HG03159 (cell line): ENCODE data around the gene TMTC2.

Experiments
- ATAC-seq: cut with Tn5 transposase; IDR thresholded peaks from one replicate; pipeline ENCODE4 v1.9.1; 2021; ENCODE audit warnings: mild to moderate bottlenecking, moderate library complexity; ENCODE audit not compliant: unreplicated experiment

Gene TMTC2

DNA sequence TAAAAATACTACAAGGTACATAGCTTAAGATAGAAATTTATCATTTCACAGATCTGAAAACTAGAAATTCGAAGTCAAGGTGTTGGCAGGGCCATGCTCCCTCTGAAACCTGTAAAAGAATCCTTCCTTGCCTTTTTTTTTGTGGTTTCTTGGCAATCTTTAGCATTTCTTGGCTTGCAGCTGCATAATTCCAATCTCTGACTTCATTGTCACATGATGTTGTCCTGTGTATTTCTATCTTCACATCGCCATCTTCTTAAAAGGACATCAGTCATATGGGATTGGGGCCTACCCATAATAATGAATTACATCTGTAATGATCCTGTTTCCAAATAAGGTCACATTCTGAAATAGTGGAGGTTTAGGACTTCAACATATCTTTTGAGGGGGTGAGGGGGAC, 250.4 kb downstream of the TMTC2 start:
- no peak for ATAC-seq

- no peak for ATAC-seq
Observed at GRCh38 chr12:82942521-82942920, 255.8 kb downstream of the TMTC2 start.

DNA sequence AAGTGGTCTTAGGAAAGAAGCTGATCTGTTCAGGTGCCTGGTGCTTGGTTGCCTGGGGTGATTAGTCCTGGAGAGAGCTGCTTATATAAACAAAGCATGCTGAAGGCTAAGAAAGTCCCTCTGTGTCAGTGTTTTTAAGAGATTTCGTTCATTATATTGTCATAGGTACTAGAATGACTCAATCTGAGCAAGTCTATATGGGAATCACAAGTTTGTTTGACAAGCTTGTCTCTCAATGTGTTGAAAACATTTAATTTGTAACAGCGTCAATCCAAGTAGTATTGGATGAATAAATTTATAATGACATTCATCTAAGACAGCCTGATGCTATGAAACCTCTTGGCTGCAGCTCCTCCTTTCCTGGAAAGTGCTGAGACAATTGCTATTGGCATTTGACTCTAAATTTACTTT, 256.3 kb downstream of the TMTC2 start:
- ATAC-seq, result peak; percentile 67

DNA sequence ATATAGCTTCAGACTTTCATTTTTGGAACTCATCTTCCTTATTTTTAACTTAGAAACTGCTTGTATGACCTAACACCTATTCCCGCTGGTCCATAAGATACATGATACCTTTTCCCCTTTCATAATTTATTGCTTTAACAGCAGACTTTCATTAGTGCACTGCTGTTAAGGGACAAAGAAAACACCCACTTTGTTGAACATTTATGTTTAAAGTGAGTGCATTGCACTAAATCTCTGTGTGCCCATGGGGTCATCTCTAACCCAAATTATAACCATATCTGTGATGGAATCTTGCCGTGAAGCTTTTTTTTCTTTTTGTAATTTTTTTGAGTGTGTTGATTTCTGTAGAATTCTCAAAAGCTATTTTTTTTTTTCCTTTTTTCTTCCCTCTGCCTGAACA, 261.8 kb downstream of the TMTC2 start:
- no peak for ATAC-seq

DNA sequence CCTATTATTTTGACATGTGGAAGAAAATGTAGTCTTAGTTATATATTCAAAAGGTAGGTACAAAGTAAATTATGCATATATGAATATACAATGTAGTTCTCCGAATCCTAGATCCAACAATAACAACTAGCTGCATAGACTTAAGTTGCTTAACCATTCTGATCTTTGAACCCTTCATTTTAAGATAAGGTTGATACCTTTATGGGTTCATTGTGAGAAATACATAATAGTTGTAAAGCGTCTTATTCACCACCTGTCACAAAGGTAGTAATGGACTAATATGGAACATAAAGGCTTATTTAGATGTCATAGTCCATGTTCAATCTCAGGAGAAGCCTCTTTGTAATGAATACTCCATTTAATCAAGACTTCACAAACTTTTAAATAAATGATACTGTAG, 263.6 kb downstream of the TMTC2 start:
- no peak for ATAC-seq

DNA sequence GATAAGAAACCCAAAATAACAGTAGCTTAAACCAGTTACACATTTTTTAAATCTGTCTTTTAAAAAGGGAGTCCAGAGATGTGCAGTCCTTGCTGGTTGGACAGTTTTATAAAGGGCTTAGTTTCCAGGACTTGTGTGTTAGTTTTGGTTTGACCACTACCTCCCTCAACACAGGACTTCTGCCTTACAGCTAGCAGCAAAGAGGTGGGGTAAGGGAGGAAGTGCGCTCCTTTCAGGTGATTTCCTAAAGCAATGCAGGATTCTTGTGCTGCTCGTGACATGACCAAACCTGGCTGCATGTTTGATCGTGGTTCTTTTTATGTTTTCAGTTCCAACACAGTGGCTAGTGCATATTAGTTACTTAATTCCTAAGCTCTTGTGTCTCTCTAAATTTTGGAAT, 266.2 kb downstream of the TMTC2 start:
- ATAC-seq, result peak; percentile 57

DNA sequence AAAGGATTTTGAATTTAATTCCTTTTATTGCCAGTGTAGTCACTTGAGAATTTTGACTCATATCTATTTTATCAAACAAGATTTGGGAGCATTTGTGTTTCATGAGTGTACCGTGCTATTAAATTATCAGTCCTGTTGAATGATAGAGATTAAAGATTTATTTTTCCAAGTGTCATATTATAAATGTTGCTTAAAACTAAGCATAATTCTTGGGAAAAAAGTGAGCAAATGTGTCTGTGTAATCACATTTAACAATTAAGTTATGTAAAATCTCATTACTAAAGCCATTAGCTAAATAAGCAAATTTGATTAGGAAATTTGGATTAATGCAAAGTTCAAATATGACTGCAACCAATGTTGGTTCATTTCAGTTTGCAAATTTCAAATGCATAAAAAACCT, 266.7 kb downstream of the TMTC2 start:
- ATAC-seq, result no peak

DNA sequence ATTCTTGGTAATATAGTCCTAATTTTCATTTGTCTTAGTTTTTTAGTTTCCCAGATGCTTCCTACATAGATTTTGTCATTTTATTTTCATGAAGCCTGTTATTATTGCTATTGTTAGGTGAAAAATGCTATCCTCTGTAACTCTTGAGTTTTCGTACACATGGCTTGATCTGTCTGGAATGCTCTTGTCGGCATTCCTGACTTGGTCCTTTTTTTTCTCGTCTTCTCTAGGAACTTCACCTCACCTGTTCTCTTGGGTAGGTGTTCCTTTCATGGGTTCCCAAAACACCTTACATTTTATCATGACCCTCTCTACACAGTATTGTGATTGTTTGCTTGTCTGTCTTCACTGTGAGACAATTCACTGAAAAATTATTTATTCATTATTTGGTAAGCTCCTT, 267.4 kb downstream of the TMTC2 start:
- no peak for ATAC-seq

DNA sequence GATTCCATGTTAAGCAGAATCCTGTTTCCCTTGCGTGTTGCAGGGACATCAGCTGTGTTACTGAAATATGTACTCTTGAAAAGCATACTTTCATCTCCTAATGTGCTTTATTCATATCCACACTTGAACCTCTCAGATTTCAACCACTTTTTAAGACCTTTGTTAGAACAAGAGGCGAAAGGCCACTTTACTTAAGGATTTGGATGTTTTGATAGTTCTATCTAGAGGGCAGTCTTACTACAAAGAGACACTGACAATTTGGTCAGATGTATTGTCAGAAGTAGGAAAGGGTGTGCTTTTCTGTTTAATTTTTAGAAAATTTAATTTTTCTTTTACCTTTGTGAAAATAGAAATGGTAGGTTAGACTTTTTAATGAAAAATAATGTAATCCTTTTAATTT, 267.9 kb downstream of the TMTC2 start:
- ATAC-seq, result no peak

DNA sequence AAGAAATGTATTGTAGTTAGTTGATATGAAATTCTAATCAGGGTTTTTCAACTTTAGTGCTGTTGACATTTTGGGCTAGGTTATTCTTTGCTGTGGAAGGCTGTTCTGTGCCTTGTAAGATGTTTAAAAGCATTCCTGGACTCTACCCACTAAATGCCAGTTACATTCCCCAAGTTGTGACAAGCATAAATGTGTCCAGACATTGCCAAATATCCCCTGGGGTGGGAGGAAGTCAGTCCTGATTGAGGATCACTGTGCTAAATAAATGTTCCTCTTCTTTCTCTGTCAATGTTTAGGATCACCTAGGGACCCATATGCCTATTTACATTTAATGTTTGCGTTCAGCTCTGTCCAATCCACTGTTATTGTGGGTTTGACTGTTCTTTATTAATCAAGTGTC, 268.3 kb downstream of the TMTC2 start:
- ATAC-seq, result no peak

- no peak for ATAC-seq
Observed at GRCh38 chr12:82958966-82959365, 272.3 kb downstream of the TMTC2 start.

DNA sequence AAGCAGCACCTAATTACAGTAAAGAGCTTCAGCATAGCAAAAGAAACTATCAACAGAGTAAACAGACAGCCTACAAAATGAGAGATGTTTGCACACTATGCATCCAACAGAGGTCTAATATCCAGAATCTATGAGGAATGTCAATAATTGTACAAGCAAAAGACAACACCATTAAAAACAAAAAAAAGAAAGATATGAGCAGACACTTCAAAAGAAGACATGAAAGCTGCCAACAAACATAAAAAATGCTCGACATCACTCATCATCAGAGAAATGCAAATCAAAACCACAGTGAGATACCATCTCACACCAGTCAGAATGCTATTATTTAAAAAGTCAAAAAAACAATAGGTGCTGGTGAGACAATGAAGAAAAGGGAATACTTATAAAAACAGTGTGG, 273.1 kb downstream of the TMTC2 start:
- ATAC-seq, result no peak

GRCh38 chr12:82961835-82962234, 275.1 kb downstream of the TMTC2 start:
- ATAC-seq, result no peak

DNA sequence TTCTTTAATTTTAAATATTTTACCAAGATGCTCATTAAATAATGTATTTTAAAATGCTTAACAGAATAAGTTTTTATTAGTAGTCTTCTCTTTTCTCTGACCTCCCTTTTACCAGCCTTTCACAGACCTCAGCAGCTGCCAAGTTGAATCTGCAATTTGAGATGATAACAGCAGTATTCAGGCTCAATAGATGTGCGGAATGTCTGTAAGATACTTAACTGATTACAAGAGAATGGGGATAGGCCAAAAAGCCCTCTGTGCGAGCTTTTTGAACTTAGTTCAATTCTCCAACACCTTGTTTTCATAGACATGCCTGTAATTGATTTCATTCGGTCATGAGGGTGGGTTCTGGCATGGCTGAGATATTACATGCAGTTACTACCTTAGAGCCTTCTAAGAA, 277.2 kb downstream of the TMTC2 start:
- no peak for ATAC-seq

GRCh38 chr12:82964446-82964845, 277.7 kb downstream of the TMTC2 start:
- no peak for ATAC-seq

DNA sequence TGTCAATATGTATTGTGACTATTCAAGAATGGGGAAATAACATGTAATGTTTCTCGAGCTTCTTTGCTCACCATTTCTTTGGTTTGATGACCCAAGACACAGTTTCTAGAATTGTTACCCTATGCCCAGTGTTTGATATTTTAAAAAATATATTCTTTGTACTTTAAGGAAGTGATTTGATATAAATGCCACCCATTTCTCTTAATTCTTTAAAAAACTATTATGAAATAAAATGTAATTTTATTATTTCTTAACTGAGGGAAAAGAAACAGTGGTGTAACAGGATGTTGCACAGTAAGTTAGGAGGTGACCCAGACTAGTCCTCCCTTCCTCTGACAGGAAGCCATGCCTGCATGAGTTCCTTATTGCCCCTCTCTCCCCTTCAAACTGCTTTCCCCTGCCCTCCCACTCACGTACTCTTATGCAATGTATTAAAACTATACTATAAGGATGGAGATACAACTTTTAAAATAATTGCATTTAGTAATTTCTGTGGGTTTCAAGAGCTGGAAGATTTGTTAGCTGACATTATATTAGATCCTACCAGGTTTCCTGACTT, 279.4 kb downstream of the TMTC2 start:
- ATAC-seq, result no peak

GRCh38 chr12:82968631-82969367, 282.1 kb downstream of the TMTC2 start:
- no peak for ATAC-seq

DNA sequence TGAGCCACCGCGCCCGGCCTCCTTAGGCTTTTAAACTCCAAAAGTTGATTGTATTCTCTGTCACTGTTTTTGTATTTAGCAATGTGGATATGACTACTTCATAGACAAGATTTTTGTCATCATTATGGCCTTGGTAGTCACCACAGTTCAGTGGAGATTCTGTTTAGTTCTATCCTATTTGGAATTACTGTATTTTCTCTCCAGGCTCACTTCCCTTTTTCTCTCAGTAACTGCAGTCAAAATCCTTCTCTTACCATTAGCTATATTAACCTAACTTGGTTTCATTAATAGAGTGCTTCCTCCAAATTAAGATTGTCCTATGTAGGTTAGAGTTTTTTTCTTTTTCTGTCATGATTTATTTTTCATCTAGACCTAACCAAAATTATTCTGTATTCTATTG, 283.9 kb downstream of the TMTC2 start:
- no peak for ATAC-seq

- ATAC-seq, result no peak
Observed at GRCh38 chr12:82971584-82971983, 284.9 kb downstream of the TMTC2 start.

DNA sequence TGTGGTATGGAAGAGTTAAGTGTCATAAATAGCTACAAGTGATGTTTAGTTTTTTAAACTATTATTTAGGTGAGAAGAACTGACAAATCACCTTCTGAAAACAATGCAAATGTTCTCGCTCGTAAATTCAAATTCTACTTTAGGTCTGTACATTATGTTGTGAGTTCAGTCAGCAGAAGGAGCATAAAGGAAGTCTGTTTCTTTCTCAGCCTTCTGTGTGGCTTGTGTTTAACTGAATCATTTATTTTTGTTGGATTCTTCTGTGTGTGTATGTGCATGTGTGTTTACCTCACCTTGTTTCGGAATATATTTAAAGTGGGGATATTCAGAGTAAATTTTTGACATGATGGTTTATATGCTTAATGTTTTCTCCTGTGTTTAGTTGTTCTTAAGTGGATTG, 285.9 kb downstream of the TMTC2 start:
- ATAC-seq, result no peak

GRCh38 chr12:82973592-82973991, 286.9 kb downstream of the TMTC2 start:
- ATAC-seq, result no peak

DNA sequence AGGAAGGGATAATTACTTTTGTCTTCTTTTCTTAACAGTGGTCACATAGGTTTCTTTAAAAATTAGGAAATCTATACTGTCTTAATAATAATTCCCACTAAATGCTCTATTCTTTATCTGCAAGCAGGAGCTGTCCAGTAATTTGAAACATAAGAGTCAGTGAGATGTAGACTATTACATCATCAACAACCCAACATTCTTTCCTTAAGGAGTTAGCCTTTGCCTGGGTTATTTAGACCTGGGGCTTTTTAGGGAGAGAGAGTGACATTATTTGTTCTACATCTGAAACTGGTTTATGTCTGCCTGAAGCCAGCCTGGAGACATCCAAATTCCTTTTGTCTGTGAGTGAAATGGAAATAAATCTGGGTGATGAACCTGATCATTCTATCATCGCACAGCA, 294.4 kb downstream of the TMTC2 start:
- ATAC-seq, result no peak

GRCh38 chr12:82994117-82994516, 307.4 kb downstream of the TMTC2 start:
- no peak for ATAC-seq
